Measurements from ENCODE around the gene GPR35. TPM values are rescaled to one million over a fixed set of nuclear protein-coding genes. Genes with fewer than 3 reads are reported as not detected.
"Not testable (repeated sequence)": the region's sequence is repeated elsewhere in the genome, so short reads cannot be mapped to it uniquely, and the experiment has no call there.

The GPR35 gene
- total RNA-seq, 1 donor from 2014 or later, result not detected

GRCh38 chr2:240664622-240665021, 39.3 kb downstream of the GPR35 start:
- no peak overlapping the region for H3K4me3 ChIP-seq (ENCODE audit: low read depth, low read length)
- no peak for TF ChIP-seq CTCF (conservative IDR thresholded peaks at IDR 0.05; ENCODE audit: low read depth, low read length)
- DNase-seq (ENCODE audit: low read depth), result no peak

GRCh38 chr2:240670402-240670801, 45.1 kb downstream of the GPR35 start:
- H3K4me3 ChIP-seq (ENCODE audit: low read depth, low read length), result no peak overlapping the region
- no peak for DNase-seq (ENCODE audit: low read depth)
- TF ChIP-seq CTCF (conservative IDR thresholded peaks at IDR 0.05; ENCODE audit: low read depth, low read length), result no peak

- DNase-seq (ENCODE audit: low read depth), result no peak
- H3K4me3 ChIP-seq (ENCODE audit: low read depth, low read length), result no peak overlapping the region
Measured at GRCh38 chr2:240670950-240671349, 45.7 kb downstream of the GPR35 start.

GRCh38 chr2:240672076-240672700, 46.9 kb downstream of the GPR35 start:
- H3K4me3 ChIP-seq (ENCODE audit: low read depth, low read length), result no peak overlapping the region
- TF ChIP-seq CTCF (conservative IDR thresholded peaks at IDR 0.05; ENCODE audit: low read depth, low read length), result no peak
- DNase-seq (ENCODE audit: low read depth), result no peak

More at GRCh38 chr2:240670950-240671349, 45.7 kb downstream of the GPR35 start:
- TF ChIP-seq CTCF (conservative IDR thresholded peaks at IDR 0.05; ENCODE audit: low read depth, low read length), result no peak

- TF ChIP-seq CTCF (conservative IDR thresholded peaks at IDR 0.05; ENCODE audit: low read depth, low read length), result no peak
- no peak overlapping the region for H3K4me3 ChIP-seq (ENCODE audit: low read depth, low read length)
- no peak for DNase-seq (ENCODE audit: low read depth)
Measured at GRCh38 chr2:240672701-240673190, 47.5 kb downstream of the GPR35 start.

GRCh38 chr2:240674461-240675184, 49.3 kb downstream of the GPR35 start:
- DNase-seq (ENCODE audit: low read depth); H3K4me3 ChIP-seq (ENCODE audit: low read depth, low read length): not testable (repeated sequence)

- not testable (repeated sequence) for H3K4me3 ChIP-seq (ENCODE audit: low read depth, low read length); DNase-seq (ENCODE audit: low read depth)
Measured at GRCh38 chr2:240675345-240675744, 50.1 kb downstream of the GPR35 start.

- not testable (repeated sequence) for DNase-seq (ENCODE audit: low read depth); H3K4me3 ChIP-seq (ENCODE audit: low read depth, low read length)
Measured at GRCh38 chr2:240678043-240678442, 52.8 kb downstream of the GPR35 start.

GRCh38 chr2:240678909-240679308, 53.6 kb downstream of the GPR35 start:
- not testable (repeated sequence) for DNase-seq (ENCODE audit: low read depth); H3K4me3 ChIP-seq (ENCODE audit: low read depth, low read length)

- DNase-seq (ENCODE audit: low read depth); H3K4me3 ChIP-seq (ENCODE audit: low read depth, low read length): not testable (repeated sequence)
Measured at GRCh38 chr2:240680185-240680584, 54.9 kb downstream of the GPR35 start.

Measured in epithelial cell of proximal tubule (primary cell).